Ovary (tissue), 9 donors: ENCODE data around the gene HHAT. TPM values are rescaled to one million over a fixed set of nuclear protein-coding genes. Genes with fewer than 3 reads are reported as not detected.

Experiments used
- DNase-seq, 5 donors: peaks; one replicate each; pipeline ENCODE4 v3.0.0-alpha.2; 2019 to 2020
- H3K27ac ChIP-seq, 2 donors: fragments of 200-600 bp; one replicate each; pipeline versions ENCODE4 v1.5.1 to v1.8.0; 2019 to 2022
- H3K27me3 ChIP-seq: fragments of 200-600 bp; one replicate; pipeline ENCODE4 v1.8.0; 2022
- H3K36me3 ChIP-seq: fragments of 200-600 bp; sonication (generic); one replicate; pipeline ENCODE4 v1.5.1; 2019
- H3K4me1 ChIP-seq: one replicate; pipeline ENCODE4 v1.8.1; 2013; ENCODE audit warnings: mild to moderate bottlenecking, moderate library complexity; ENCODE audit not compliant: insufficient read depth
- H3K4me3 ChIP-seq: fragments of 200-600 bp; sonication (generic); one replicate; pipeline ENCODE4 v1.5.1; 2017
- H3K9me3 ChIP-seq, 2 donors: fragments of 200-600 bp in 1 of 2; sonication (generic) in 1 of 2; one replicate each; pipeline versions ENCODE4 v1.5.1 to v1.8.1; 2013 to 2019; ENCODE audit warnings: mild to moderate bottlenecking in 1 of 2, moderate library complexity in 1 of 2
- CTCF ChIP-seq, 3 donors: fragments of 450-650 bp in 2 of 3; fragments of 200-600 bp in 1 of 3; IDR thresholded peaks; one replicate each; pipeline versions ENCODE4 v1.5.1 to v1.8.0; 2016 to 2022; ENCODE audit warnings: antibody characterized with exemption in 3 of 3, mild to moderate bottlenecking in 1 of 3
- EP300 ChIP-seq: sonication (generic); formaldehyde crosslinking; IDR thresholded peaks from one replicate; pipeline ENCODE4 v1.6.1; 2017; ENCODE audit warnings: antibody characterized with exemption
- POLR2A ChIP-seq: fragments of 450-650 bp; IDR thresholded peaks from one replicate; pipeline ENCODE4 v1.6.1; 2017; ENCODE audit warnings: antibody characterized with exemption, mild to moderate bottlenecking, moderate library complexity
- WGBS, 3 donors: extraction: QIAGEN DNeasy Blood & Tissue Kit in 1 of 3; methylation state at CpG; one replicate each; pipeline versions ENCODE4 v1.1.5 to v1.1.7; 2013 to 2017; 5-methylcytosine and 5-hydroxymethylcytosine counted together
- intact Hi-C, 4 donors: fragments of 100-400 bp; cut with DNase I; formaldehyde crosslinking; loops; one replicate each; pipeline versions ENCODE4 v1.11.0 to v1.15.1; 2022 to 2023
- polyA plus RNA-seq, 2 donors: library from polyadenylated mRNA; stranded (reverse); fragments of 200-250 nt in 1 of 2; fragments of 350-450 nt in 1 of 2; fragmentation: Illumina TruSeq in 1 of 2; extraction: RNeasy Lipid Tissue Mini Kit (QIAGEN cat#74804) in 1 of 2; gene quantifications; one replicate each; pipeline ENCODE4 v1.2.3, GENCODE V29; 2013 to 2014
- total RNA-seq, 7 donors: library from RNA; depleted of rRNA in 2 of 7; stranded (reverse); fragments of >200 nt in 2 of 7; fragmentation: NEBNext Ultra II Directional in 3 of 7; extraction: Animal tissue kit (Norgen Biotek cat#: 25700) in 3 of 7; gene quantifications; one replicate each; pipeline versions ENCODE4 v1.1.0 to v1.2.4, GENCODE V29; 2016 to 2023
- donor health status: DM: no; HTN: no; CAD: no; lungs with moderate emphysema.
- donor health status: DM: no; HTN: no; CAD: no.
- donor health status: Bipolar disorder and iron deficiency.
- donor health status: DM: yes; HTN: yes; CAD: no.
- donor health status: DM: no; HTN: no; CAD: no.
- donor health status: DM: yes; HTN: yes; CAD: no.

HHAT gene
- total and polyA plus RNA-seq, 9 donors = 2.1 to 10.5 (median 4.1) TPM

- no peak overlapping the region for H3K4me3 ChIP-seq
- intact Hi-C loops = no loop called here
- no peaks in the 10 kb centered on the region for H3K36me3 ChIP-seq
- no peaks in the 10 kb centered on the region for H3K9me3 ChIP-seq
- no peaks in the 10 kb centered on the region for H3K4me1 ChIP-seq
- no peak for DNase-seq
- TF ChIP-seq POLR2A (no peak), EP300 (no peak), CTCF (IDR thresholded peaks at IDR 0.05) (no peak)
- no peaks in the 10 kb centered on the region for H3K27me3 ChIP-seq
- 65 to 70% (median 66%) methylated on average over 4 of the region's 4 CpGs for whole genome bisulfite sequencing, 3 donors
- H3K27ac ChIP-seq = no peak overlapping the region
Measured at GRCh38 chr1:210535761-210536160, 207.1 kb downstream of the HHAT start.

GRCh38 chr1:210536254-210536961 lies 207.7 kb downstream of the HHAT start:
- TF ChIP-seq EP300 (no peak), CTCF (IDR thresholded peaks at IDR 0.05) (no peak), POLR2A (no peak)
- 42 to 50% (median 45%) methylated on average over 4 of the region's 4 CpGs for WGBS, 3 donors
- Histone ChIP-seq H3K27me3 (no peaks in the 10 kb centered on the region), H3K4me1 (no peaks in the 10 kb centered on the region), H3K36me3 (no peaks in the 10 kb centered on the region), H3K4me3 (no peak overlapping the region), H3K9me3 (no peaks in the 10 kb centered on the region), H3K27ac (no peak overlapping the region)
- intact Hi-C loops = no loop called here
- no peak for DNase-seq

GRCh38 chr1:210540288-210540687 lies 211.6 kb downstream of the HHAT start:
- DNase-seq = no peak
- TF ChIP-seq EP300 = no peak
- no peak for TF ChIP-seq CTCF (IDR thresholded peaks at IDR 0.05)
- TF ChIP-seq POLR2A = no peak
- WGBS, 3 donors = 50 to 90% (median 70%) methylated on average over 3 of the region's 3 CpGs
- Histone ChIP-seq H3K4me1 (no peaks in the 10 kb centered on the region), H3K27ac (no peak overlapping the region), H3K4me3 (no peak overlapping the region), H3K36me3 (no peaks in the 10 kb centered on the region), H3K9me3 (no peaks in the 10 kb centered on the region), H3K27me3 (no peaks in the 10 kb centered on the region)
- intact Hi-C loops = no loop called here

- no peak overlapping the region for H3K27ac ChIP-seq
Measured at GRCh38 chr1:210541680-210542358, 213.1 kb downstream of the HHAT start.

More at GRCh38 chr1:210541680-210542358, 213.1 kb downstream of the HHAT start:
- Histone ChIP-seq H3K9me3 (no peaks in the 10 kb centered on the region), H3K4me1 (no peaks in the 10 kb centered on the region), H3K4me3 (no peak overlapping the region), H3K36me3 (no peaks in the 10 kb centered on the region), H3K27me3 (no peaks in the 10 kb centered on the region)
- TF ChIP-seq CTCF (IDR thresholded peaks at IDR 0.05) = no peak
- TF ChIP-seq EP300 = no peak
- TF ChIP-seq POLR2A = no peak
- intact Hi-C loops = no loop called here
- whole genome bisulfite sequencing, 3 donors = 67 to 86% (median 69%) methylated on average over 6 of the region's 6 CpGs
- no peak for DNase-seq
